HepG2 (cell line): ENCODE data around the gene ZNF184. TPM values are rescaled to one million over a fixed set of nuclear protein-coding genes. Genes with fewer than 3 reads are reported as not detected.
A peak's percentile ranks its signal among the peaks of the same experiment; 100 is the strongest.

Source experiments
- ARHGAP35 ChIP-seq: sonication (generic); formaldehyde crosslinking; IDR thresholded peaks from 2 replicates; pipeline ENCODE4 v1.9.0; 2022; ENCODE audit warnings: mild to moderate bottlenecking, inconsistent platforms, moderate library complexity, missing genetic modification reagents, borderline replicate concordance
- CENPBD1 ChIP-seq: sonication (generic); formaldehyde crosslinking; IDR thresholded peaks from 2 replicates; pipeline ENCODE4 v1.8.0; 2022; ENCODE audit warnings: missing genetic modification reagents, low read depth, mild to moderate bottlenecking, borderline replicate concordance
- FOXC1 ChIP-seq: sonication (generic); formaldehyde crosslinking; IDR thresholded peaks from 2 replicates; pipeline ENCODE4 v1.8.0; 2022; ENCODE audit warnings: mild to moderate bottlenecking, missing genetic modification reagents, borderline replicate concordance
- HNF1B ChIP-seq: sonication (generic); formaldehyde crosslinking; IDR thresholded peaks from 2 replicates; pipeline ENCODE4 v1.5.1; 2020; ENCODE audit warnings: mild to moderate bottlenecking, moderate library complexity, missing genetic modification reagents
- JDP2 ChIP-seq: sonication (generic); formaldehyde crosslinking; IDR thresholded peaks from 2 replicates; pipeline ENCODE4 v1.8.1; 2022; ENCODE audit warnings: missing genetic modification reagents, borderline replicate concordance
- JUND ChIP-seq: sonication (generic); formaldehyde crosslinking; IDR thresholded peaks from 2 replicates; pipeline ENCODE4 v1.8.0; 2022; ENCODE audit warnings: mild to moderate bottlenecking, missing genetic modification reagents
- MAZ ChIP-seq, 2 experiments: sonication (generic) in 1 of 2; formaldehyde crosslinking in 1 of 2; IDR thresholded peaks; 2 replicates each; pipeline versions ENCODE4 v1.5.0 to v1.6.1; 2012 to 2020; ENCODE audit warnings: low read depth in 2 of 2, mild to moderate bottlenecking in 2 of 2, borderline replicate concordance in 1 of 2, improper control_type of control experiment in 1 of 2, low read length in 1 of 2, missing genetic modification reagents in 1 of 2, moderate library complexity in 1 of 2
- MIXL1 ChIP-seq: IDR thresholded peaks from 2 replicates; pipeline ENCODE4 v1.6.1; 2016
- MTF2 ChIP-seq: sonication (generic); formaldehyde crosslinking; IDR thresholded peaks from 2 replicates; pipeline ENCODE4 v1.5.0; 2020; ENCODE audit warnings: missing genetic modification reagents, borderline replicate concordance
- PATZ1 ChIP-seq: sonication (generic); formaldehyde crosslinking; IDR thresholded peaks from 2 replicates; pipeline ENCODE4 v1.4.0; 2020; ENCODE audit warnings: missing genetic modification reagents
- PAXIP1 ChIP-seq: sonication (generic); formaldehyde crosslinking; conservative IDR thresholded peaks from 2 replicates; pipeline ENCODE4 v1.4.0; 2020; ENCODE audit warnings: mild to moderate bottlenecking, missing genetic modification reagents, moderate library complexity
- POLR2AphosphoS5 ChIP-seq: IDR thresholded peaks from 2 replicates; pipeline ENCODE4 v1.6.1; 2012; ENCODE audit warnings: low read depth, low read length
- SUZ12 ChIP-seq: fragments of 150-350 bp; IDR thresholded peaks from 2 replicates; pipeline ENCODE4 v1.6.1; 2014; ENCODE audit warnings: low read depth, low read length
- TEAD3 ChIP-seq: optimal IDR thresholded peaks from 2 replicates; pipeline ENCODE3; 2016; ENCODE audit warnings: borderline replicate concordance
- TOE1 ChIP-seq: sonication (generic); formaldehyde crosslinking; IDR thresholded peaks from 2 replicates; pipeline ENCODE4 v1.4.0; 2020; ENCODE audit warnings: mild to moderate bottlenecking, missing genetic modification reagents
- ZBTB3 ChIP-seq: sonication (generic); formaldehyde crosslinking; IDR thresholded peaks from 2 replicates; pipeline ENCODE4 v1.4.0; 2020; ENCODE audit warnings: low read depth, mild to moderate bottlenecking, moderate library complexity, missing genetic modification reagents, borderline replicate concordance
- ZNF18 ChIP-seq: sonication (generic); formaldehyde crosslinking; IDR thresholded peaks from 2 replicates; pipeline ENCODE4 v1.8.0; 2022; ENCODE audit warnings: mild to moderate bottlenecking, missing genetic modification reagents; ENCODE audit not compliant: insufficient replicate concordance
- ZNF207 ChIP-seq: fragments of 450-650 bp; IDR thresholded peaks from 2 replicates; pipeline ENCODE4 v1.6.1; 2016; ENCODE audit warnings: antibody characterized with exemption, borderline replicate concordance
- polyA plus RNA-seq, 8 experiments: library from polyadenylated mRNA; depleted of rRNA in 3 of 8; stranded (reverse) in 7 of 8; unstranded in 1 of 8; fragments of >200 nt; fragmentation: Illumina TruSeq in 4 of 8; extraction: Trizol in 4 of 8; gene quantifications; 2 replicates each; pipeline versions ENCODE4 v1.2.1 to v1.2.3, GENCODE V29; 2011 to 2016; ENCODE audit warnings: low read depth in 4 of 8, missing spikeins in 1 of 8, mixed read lengths in 1 of 8; ENCODE audit not compliant: insufficient read depth in 1 of 8
- total RNA-seq, 5 experiments: library from RNA; depleted of rRNA; stranded (reverse); fragments of >200 nt; fragmentation: Illumina TruSeq; extraction: Trizol; gene quantifications; 2 replicates each; pipeline ENCODE4 v1.2.3, GENCODE V29; 2016; ENCODE audit warnings: low read depth in 1 of 5

The ZNF184 gene
- total and polyA plus RNA-seq, 2 of the 13 experiments (the other 11 are each of a cell fraction or from before 2014, with no cell fraction given): 2.1 to 10.1 TPM

- TF ChIP-seq CENPBD1 (no peak), JDP2 (no peak), PATZ1 (CRISPR knock-in tag) (peak; percentile 39; the same call in 1 of the 2 replicates), ARHGAP35 (no peak), TOE1 (CRISPR knock-in tag) (peak; percentile 87; the same call in 1 of the 2 replicates), ZNF207 (no peak), JUND (CRISPR knock-in tag) (no peak), SUZ12 (no peak), POLR2AphosphoS5 (no peak), ZBTB3 (CRISPR knock-in tag) (no peak; the same call in 1 of the 2 replicates), ZNF18 (CRISPR knock-in tag) (peak; percentile 26), MIXL1 (CRISPR knock-in tag) (peak; percentile 78; the same call in 1 of the 2 replicates), TEAD3 (peak; percentile 25), PAXIP1 (CRISPR knock-in tag) (no peak), MTF2 (CRISPR knock-in tag) (0 out of 2 replicates have a peak, but pooled peaks have one; percentile 26), FOXC1 (0 out of 2 replicates have a peak, but pooled peaks have one; percentile 28), MAZ (IDR thresholded peaks at IDR 0.05; ENCODE audit: borderline replicate concordance, low read depth, low read length) (no peak), MAZ (CRISPR knock-in tag; IDR thresholded peaks at IDR 0.05; ENCODE audit: low read depth) (no peak), HNF1B (peak; percentile 83)
Observed at GRCh38 chr6:27479319-27480182, 6.6 kb upstream of the ZNF184 start (continued).
